Heart left ventricle (tissue), 13 donors: ENCODE data around the gene KLHL29.

Source experiments
- POLR2A ChIP-seq, 2 donors: fragments of 450-650 bp; IDR thresholded peaks; one replicate each; pipeline ENCODE4 v1.6.1; 2017; ENCODE audit warnings: antibody characterized with exemption in 2 of 2, mild to moderate bottlenecking in 2 of 2, moderate library complexity in 2 of 2
- TF ChIP-seq, protein P1 (sequence below), 12 donors: fragments of 200-600 bp; sonication (generic) in 4 of 12; IDR thresholded peaks; one replicate each; pipeline versions ENCODE4 v1.5.0 to v1.8.0; 2018 to 2022; ENCODE audit warnings: antibody characterized with exemption in 12 of 12, mild to moderate bottlenecking in 5 of 12
- donor health status: ischemic (EF 13 %, LVEDD 7.1; RV severe dilation, severe dysfunction).
- donor health status: DM: no; HTN: yes; CAD: no.
- donor health status: DM: no; HTN: no; CAD: no.
- donor health status: ischemic (EF 25% LVEDD 6.9; RV normal size, moderate dysfunction).
- donor health status: ischemic (EF 25% LVEDD 5.7; RV mildly dilated, moderate dysfunction).
- donor health status: ischemic (EF 35%, LVEDD 5.7; RV mildly dilated, moderate dysfunction).
- donor health status: nonischemic (EF 11% LVEDD 7.7; RV severe dilation, severe dysfunction).
- donor health status: DM: yes; HTN: yes; CAD: no.
- donor health status: PGD.
- donor health status: ischemic (EF 29% LVEDD 5.4; RV normal size, mild dysfunction).
- donor health status: nonischemic (EF 23%, LVEDD 6.1; RV moderate dilation, normal function).

DNA sequence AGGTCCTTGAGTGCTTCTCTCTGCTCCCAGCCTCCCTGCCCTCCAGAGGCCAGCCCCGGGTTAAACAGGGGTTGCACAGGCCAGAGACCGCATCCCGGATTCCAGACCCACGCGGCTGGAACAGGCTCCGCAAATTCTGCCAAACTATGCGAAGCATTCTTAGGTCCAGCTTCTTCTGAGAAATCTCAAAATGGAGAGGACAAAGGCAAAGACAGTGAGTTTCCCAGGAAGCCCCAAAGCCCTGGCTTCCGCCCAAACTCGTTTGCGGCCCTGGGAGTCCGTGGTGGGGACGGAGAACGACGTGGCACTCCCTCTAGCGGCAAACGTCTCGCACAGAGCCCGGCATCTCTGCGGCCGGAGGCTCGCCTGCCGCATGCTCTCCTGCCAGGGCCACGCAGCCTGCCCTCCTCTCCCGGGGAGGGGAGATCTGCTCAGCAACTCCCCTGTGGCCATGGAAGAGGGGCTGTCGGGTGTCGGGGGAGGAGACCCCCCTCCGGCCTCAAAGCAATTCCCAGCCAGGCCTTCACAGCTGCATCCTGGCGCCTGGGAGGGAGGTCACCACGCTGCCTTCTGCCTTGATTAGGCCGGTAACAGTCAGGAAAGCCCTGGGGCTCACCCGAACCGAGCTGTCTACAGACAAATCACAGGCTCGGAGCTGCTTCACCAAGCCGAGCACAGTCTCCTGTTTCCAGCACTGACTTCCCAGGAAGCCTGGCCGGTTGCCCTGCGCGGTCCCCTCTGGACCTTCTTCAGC lies 33.4 kb upstream of the KLHL29 start:
- TF ChIP-seq, protein P1, sequence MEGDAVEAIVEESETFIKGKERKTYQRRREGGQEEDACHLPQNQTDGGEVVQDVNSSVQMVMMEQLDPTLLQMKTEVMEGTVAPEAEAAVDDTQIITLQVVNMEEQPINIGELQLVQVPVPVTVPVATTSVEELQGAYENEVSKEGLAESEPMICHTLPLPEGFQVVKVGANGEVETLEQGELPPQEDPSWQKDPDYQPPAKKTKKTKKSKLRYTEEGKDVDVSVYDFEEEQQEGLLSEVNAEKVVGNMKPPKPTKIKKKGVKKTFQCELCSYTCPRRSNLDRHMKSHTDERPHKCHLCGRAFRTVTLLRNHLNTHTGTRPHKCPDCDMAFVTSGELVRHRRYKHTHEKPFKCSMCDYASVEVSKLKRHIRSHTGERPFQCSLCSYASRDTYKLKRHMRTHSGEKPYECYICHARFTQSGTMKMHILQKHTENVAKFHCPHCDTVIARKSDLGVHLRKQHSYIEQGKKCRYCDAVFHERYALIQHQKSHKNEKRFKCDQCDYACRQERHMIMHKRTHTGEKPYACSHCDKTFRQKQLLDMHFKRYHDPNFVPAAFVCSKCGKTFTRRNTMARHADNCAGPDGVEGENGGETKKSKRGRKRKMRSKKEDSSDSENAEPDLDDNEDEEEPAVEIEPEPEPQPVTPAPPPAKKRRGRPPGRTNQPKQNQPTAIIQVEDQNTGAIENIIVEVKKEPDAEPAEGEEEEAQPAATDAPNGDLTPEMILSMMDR (IDR thresholded peaks at IDR 0.05), result peak; percentile 77 to 94 (median 84)
- TF ChIP-seq POLR2A (IDR thresholded peaks at IDR 0.05), result no peak
